Smooth muscle cell (in vitro differentiated cells): ENCODE data around the gene LYSMD2. TPM values are rescaled to one million over a fixed set of nuclear protein-coding genes. Genes with fewer than 3 reads are reported as not detected.

Source experiments
- DNase-seq: peaks from one replicate; lab custom pipeline; 2025; ENCODE audit not compliant: unreplicated experiment; lab: John Stamatoyannopoulos, UW
- H2AFZ ChIP-seq: fragments of 200-600 bp; sonication (generic); 2 replicates; pipeline ENCODE4 v1.6.0; 2016; ENCODE audit warnings: antibody characterized with exemption, low read depth, mild to moderate bottlenecking
- H3F3A ChIP-seq: fragments of 200-600 bp; sonication (generic); 2 replicates; pipeline ENCODE4 v1.6.0; 2017; ENCODE audit warnings: antibody characterized with exemption, low read depth
- H3K27ac ChIP-seq: fragments of 200-600 bp; sonication (generic); 2 replicates; pipeline ENCODE4 v1.5.1; 2016; ENCODE audit warnings: low read depth, mild to moderate bottlenecking
- H3K27me3 ChIP-seq: fragments of 200-600 bp; sonication (generic); 2 replicates; pipeline ENCODE4 v1.6.1; 2016; ENCODE audit warnings: low read depth, mild to moderate bottlenecking
- H3K36me3 ChIP-seq: fragments of 200-600 bp; sonication (generic); 2 replicates; pipeline ENCODE4 v1.5.1; 2016; ENCODE audit warnings: low read depth
- H3K4me1 ChIP-seq: fragments of 200-600 bp; sonication (generic); 2 replicates; pipeline ENCODE4 v1.5.1; 2016; ENCODE audit warnings: low read depth
- H3K4me2 ChIP-seq: fragments of 200-600 bp; sonication (generic); 2 replicates; pipeline ENCODE4 v1.6.0; 2016; ENCODE audit warnings: mild to moderate bottlenecking
- H3K4me3 ChIP-seq: fragments of 200-600 bp; sonication (generic); 2 replicates; pipeline ENCODE4 v1.5.1; 2016; ENCODE audit warnings: mild to moderate bottlenecking
- H3K79me2 ChIP-seq: fragments of 200-600 bp; sonication (generic); 2 replicates; pipeline ENCODE4 v1.6.0; 2016; ENCODE audit warnings: low read depth, mild to moderate bottlenecking
- H3K9ac ChIP-seq: fragments of 200-600 bp; sonication (generic); 2 replicates; pipeline ENCODE4 v1.6.0; 2016; ENCODE audit warnings: low read depth
- H3K9me3 ChIP-seq: fragments of 200-600 bp; sonication (generic); replicated peaks from 2 replicates; pipeline ENCODE4 v1.5.1; 2016; ENCODE audit warnings: low read depth
- H4K20me1 ChIP-seq: fragments of 200-600 bp; sonication (generic); 2 replicates; pipeline ENCODE4 v1.6.0; 2016; ENCODE audit warnings: low read depth
- WGBS: methylation state at CpG from one replicate; pipeline ENCODE4 v1.1.7; 2016; ENCODE audit warnings: low lambda C conversion rate; 5-methylcytosine and 5-hydroxymethylcytosine counted together
- polyA plus RNA-seq: library from polyadenylated mRNA; unstranded; fragments of >200 nt; fragmentation: Nextera tagmentation; extraction: Ambion mirVana; gene quantifications from 2 replicates; pipeline ENCODE4 v1.2.1, GENCODE V29; 2016
- total RNA-seq: library from RNA; depleted of rRNA; stranded (reverse); fragments of >200 nt; gene quantifications from 2 replicates; pipeline ENCODE4 v1.2.3, GENCODE V29; 2014
- TF ChIP-seq, protein P1 (sequence below): fragments of 200-600 bp; sonication (generic); IDR thresholded peaks from 2 replicates; pipeline ENCODE4 v1.5.1; 2017; ENCODE audit warnings: borderline replicate concordance, mild to moderate bottlenecking, antibody characterized with exemption; ENCODE audit not compliant: insufficient read depth, poor library complexity, severe bottlenecking

LYSMD2 gene
- total and polyA plus RNA-seq, 2 experiments from 2014 or later = 1.1 to 3.6 TPM

- TF ChIP-seq, protein P1, sequence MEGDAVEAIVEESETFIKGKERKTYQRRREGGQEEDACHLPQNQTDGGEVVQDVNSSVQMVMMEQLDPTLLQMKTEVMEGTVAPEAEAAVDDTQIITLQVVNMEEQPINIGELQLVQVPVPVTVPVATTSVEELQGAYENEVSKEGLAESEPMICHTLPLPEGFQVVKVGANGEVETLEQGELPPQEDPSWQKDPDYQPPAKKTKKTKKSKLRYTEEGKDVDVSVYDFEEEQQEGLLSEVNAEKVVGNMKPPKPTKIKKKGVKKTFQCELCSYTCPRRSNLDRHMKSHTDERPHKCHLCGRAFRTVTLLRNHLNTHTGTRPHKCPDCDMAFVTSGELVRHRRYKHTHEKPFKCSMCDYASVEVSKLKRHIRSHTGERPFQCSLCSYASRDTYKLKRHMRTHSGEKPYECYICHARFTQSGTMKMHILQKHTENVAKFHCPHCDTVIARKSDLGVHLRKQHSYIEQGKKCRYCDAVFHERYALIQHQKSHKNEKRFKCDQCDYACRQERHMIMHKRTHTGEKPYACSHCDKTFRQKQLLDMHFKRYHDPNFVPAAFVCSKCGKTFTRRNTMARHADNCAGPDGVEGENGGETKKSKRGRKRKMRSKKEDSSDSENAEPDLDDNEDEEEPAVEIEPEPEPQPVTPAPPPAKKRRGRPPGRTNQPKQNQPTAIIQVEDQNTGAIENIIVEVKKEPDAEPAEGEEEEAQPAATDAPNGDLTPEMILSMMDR = no peak
- Histone ChIP-seq H3K36me3 (no peaks in the 10 kb centered on the region), H2AFZ (no peak overlapping the region), H3K27me3 (no peaks in the 10 kb centered on the region), H3K27ac (no peak overlapping the region), H3K4me2 (no peak overlapping the region), H4K20me1 (no peaks in the 10 kb centered on the region), H3K4me3 (no peak overlapping the region), H3K9me3 (no peaks in the 10 kb centered on the region), H3K4me1 (peaks cover 13% of the 10 kb centered on the region), H3K9ac (no peak overlapping the region), H3F3A (peaks cover 12% of the 10 kb centered on the region), H3K79me2 (no peaks in the 10 kb centered on the region)
- DNase-seq = no peak
- WGBS = 82% methylated on average over 8 of the region's 8 CpGs
Observed at GRCh38 chr15:51720201-51720995, 17.1 kb downstream of the LYSMD2 start.

DNA sequence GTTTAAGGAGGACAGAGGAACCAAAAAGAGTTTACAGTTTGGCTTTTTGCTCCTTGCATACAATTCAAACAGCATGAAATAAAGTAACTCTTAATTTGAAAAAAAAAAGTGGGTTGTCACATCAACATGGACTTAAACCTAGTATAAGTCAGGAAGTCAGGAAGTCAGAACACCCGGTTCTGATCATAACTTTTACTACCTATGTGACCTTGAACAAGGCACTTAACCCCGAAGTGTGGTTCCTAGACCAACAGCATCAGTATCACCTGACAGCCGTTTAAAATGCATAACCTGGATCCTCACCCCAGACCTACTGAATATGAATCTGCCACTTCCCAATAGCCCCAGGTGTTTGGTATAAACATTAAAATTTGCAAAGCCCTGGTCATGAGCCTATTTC is 18.7 kb downstream of the LYSMD2 start:
- H3K36me3 ChIP-seq = no peaks in the 10 kb centered on the region
- no peaks in the 10 kb centered on the region for H3K4me1 ChIP-seq
- TF ChIP-seq, protein P1 = no peak
- H2AFZ ChIP-seq = no peak overlapping the region
- H3K9ac ChIP-seq = no peak overlapping the region
- no peaks in the 10 kb centered on the region for H4K20me1 ChIP-seq
- H3F3A ChIP-seq = peaks cover 3% of the 10 kb centered on the region
- WGBS = 87% methylated on average over 3 of the region's 3 CpGs
- no peak overlapping the region for H3K4me3 ChIP-seq
- H3K79me2 ChIP-seq = no peaks in the 10 kb centered on the region
- H3K9me3 ChIP-seq = no peaks in the 10 kb centered on the region
- no peaks in the 10 kb centered on the region for H3K27me3 ChIP-seq
- DNase-seq = no peak
- H3K4me2 ChIP-seq = no peak overlapping the region
- H3K27ac ChIP-seq = no peak overlapping the region

- Histone ChIP-seq H3K9me3 (no peaks in the 10 kb centered on the region), H3K27me3 (no peaks in the 10 kb centered on the region), H3K4me2 (no peak overlapping the region), H3K4me1 (no peaks in the 10 kb centered on the region), H3K9ac (no peak overlapping the region), H4K20me1 (no peaks in the 10 kb centered on the region), H3K79me2 (no peaks in the 10 kb centered on the region), H3F3A (peaks cover 3% of the 10 kb centered on the region), H3K27ac (no peak overlapping the region), H3K36me3 (no peaks in the 10 kb centered on the region), H2AFZ (no peak overlapping the region), H3K4me3 (no peak overlapping the region)
- TF ChIP-seq, protein P1 = no peak
- no peak for DNase-seq
- 13% methylated on average over 4 of the region's 4 CpGs for WGBS
Observed at GRCh38 chr15:51718219-51718618, 19.2 kb downstream of the LYSMD2 start.

- TF ChIP-seq, protein P1 = no peak
- DNase-seq = no peak
- H3K27me3 ChIP-seq = no peaks in the 10 kb centered on the region
- no peaks in the 10 kb centered on the region for H3K4me1 ChIP-seq
- no peaks in the 10 kb centered on the region for H3F3A ChIP-seq
- H2AFZ ChIP-seq = no peak overlapping the region
- no peak overlapping the region for H3K4me2 ChIP-seq
- H3K27ac ChIP-seq = no peak overlapping the region
- H3K79me2 ChIP-seq = no peaks in the 10 kb centered on the region
- H3K36me3 ChIP-seq = no peaks in the 10 kb centered on the region
- no peaks in the 10 kb centered on the region for H4K20me1 ChIP-seq
- 96% methylated on average over 1 of the region's 1 CpG for whole genome bisulfite sequencing
- no peak overlapping the region for H3K4me3 ChIP-seq
- no peaks in the 10 kb centered on the region for H3K9me3 ChIP-seq
- H3K9ac ChIP-seq = no peak overlapping the region
Observed at GRCh38 chr15:51714911-51715310, 22.5 kb downstream of the LYSMD2 start.
